Measurements from ENCODE around the gene PSME3IP1. TPM values are rescaled to one million over a fixed set of nuclear protein-coding genes. Genes with fewer than 3 reads are reported as not detected.

Gene PSME3IP1
- total RNA-seq, 1 donor from 2014 or later: 56.3 TPM

- H3K9me3 ChIP-seq (replicated peaks): no peaks in the 10 kb centered on the region
- DNase-seq: no peak
- intact Hi-C loops (cut with micrococcal nuclease): no loop called here
- H3K36me3 ChIP-seq: no peaks in the 10 kb centered on the region
- TF ChIP-seq CTCF (IDR thresholded peaks at IDR 0.05; ENCODE audit: borderline replicate concordance): peak; percentile 13
- H3K27me3 ChIP-seq (ENCODE audit: low read depth): no peaks in the 10 kb centered on the region
- peak overlapping the region; percentile 81 for H3K27ac ChIP-seq (replicated peaks)
- no peak overlapping the region for H3K4me3 ChIP-seq
- H3K4me1 ChIP-seq: peaks cover 97% of the 10 kb centered on the region
Observed at GRCh38 chr16:57146735-57147134, 39.1 kb downstream of the PSME3IP1 start.

- DNase-seq: no peak
- intact Hi-C loops (cut with micrococcal nuclease): no loop called here
- H3K27ac ChIP-seq (replicated peaks): peak overlapping the region; percentile 81
Observed at GRCh38 chr16:57146040-57146647, 39.7 kb downstream of the PSME3IP1 start.

GRCh38 chr16:57145046-57146021 is 40.5 kb downstream of the PSME3IP1 start:
- no peaks in the 10 kb centered on the region for H3K27me3 ChIP-seq (ENCODE audit: low read depth)
- peaks cover 96% of the 10 kb centered on the region for H3K4me1 ChIP-seq
- H3K4me3 ChIP-seq: peak overlapping the region; percentile 32
- no peak for TF ChIP-seq CTCF (IDR thresholded peaks at IDR 0.05; ENCODE audit: borderline replicate concordance)
- peak overlapping the region; percentile 81 for H3K27ac ChIP-seq (replicated peaks)
- intact Hi-C loops (cut with micrococcal nuclease): no loop called here
- DNase-seq: no peak
- no peaks in the 10 kb centered on the region for H3K36me3 ChIP-seq
- no peaks in the 10 kb centered on the region for H3K9me3 ChIP-seq (replicated peaks)

More at GRCh38 chr16:57146040-57146647, 39.7 kb downstream of the PSME3IP1 start:
- H3K4me1 ChIP-seq: peaks cover 97% of the 10 kb centered on the region
- H3K36me3 ChIP-seq: no peaks in the 10 kb centered on the region
- H3K4me3 ChIP-seq: no peak overlapping the region
- no peaks in the 10 kb centered on the region for H3K27me3 ChIP-seq (ENCODE audit: low read depth)
- no peaks in the 10 kb centered on the region for H3K9me3 ChIP-seq (replicated peaks)
- TF ChIP-seq CTCF (IDR thresholded peaks at IDR 0.05; ENCODE audit: borderline replicate concordance): no peak

- Histone ChIP-seq H3K36me3 (no peaks in the 10 kb centered on the region), H3K27ac (replicated peaks) (peak overlapping the region; percentile 81), H3K9me3 (replicated peaks) (no peaks in the 10 kb centered on the region), H3K4me3 (no peak overlapping the region), H3K4me1 (peaks cover 97% of the 10 kb centered on the region), H3K27me3 (ENCODE audit: low read depth) (no peaks in the 10 kb centered on the region)
- TF ChIP-seq CTCF (IDR thresholded peaks at IDR 0.05; ENCODE audit: borderline replicate concordance): no peak
- DNase-seq: no peak
- intact Hi-C loops (cut with micrococcal nuclease): no loop called here
Observed at GRCh38 chr16:57144027-57144426, 41.8 kb downstream of the PSME3IP1 start.

DNA sequence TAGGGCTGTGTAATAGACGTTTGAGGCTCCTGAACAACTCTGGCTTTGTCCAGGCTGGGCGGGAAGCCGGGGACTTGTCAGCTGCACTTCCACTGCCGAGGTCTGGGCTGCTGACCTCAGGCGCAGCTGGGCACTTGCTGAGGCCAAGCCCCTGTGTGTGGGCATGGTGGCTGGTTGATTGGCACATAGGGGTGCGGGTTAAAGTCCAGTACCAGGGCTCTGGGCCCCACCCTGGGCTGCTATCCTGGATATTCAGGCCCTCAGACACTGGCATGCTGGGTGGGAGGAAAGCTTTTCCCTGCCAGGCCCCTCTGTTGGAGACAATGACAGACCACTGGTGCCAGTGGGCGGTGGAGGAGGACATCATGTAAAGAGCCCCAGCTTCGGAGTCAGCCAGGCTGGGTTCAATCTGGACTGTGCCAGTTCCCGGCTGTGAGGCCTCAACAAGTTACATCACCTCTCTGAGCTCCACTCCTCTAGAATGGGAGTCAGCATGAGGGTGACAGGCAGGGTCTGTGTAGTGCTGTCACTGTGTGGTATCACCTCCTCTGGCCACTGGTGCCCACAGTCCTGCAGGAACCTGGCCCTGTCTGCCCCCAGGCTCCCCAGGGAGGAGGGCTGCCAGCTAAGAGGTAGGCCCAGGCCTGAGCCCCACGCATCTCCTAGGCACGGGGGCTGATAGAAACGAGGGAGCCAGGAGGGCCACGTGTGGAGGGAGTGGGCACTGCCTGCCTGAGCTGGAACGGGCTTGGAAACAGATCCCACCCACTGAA is 42.5 kb downstream of the PSME3IP1 start:
- intact Hi-C loops (cut with micrococcal nuclease): no loop called here
- Histone ChIP-seq H3K36me3 (no peaks in the 10 kb centered on the region), H3K9me3 (replicated peaks) (no peaks in the 10 kb centered on the region), H3K4me1 (peaks cover 90% of the 10 kb centered on the region), H3K27ac (replicated peaks) (peak overlapping the region; percentile 81), H3K4me3 (no peak overlapping the region), H3K27me3 (ENCODE audit: low read depth) (no peaks in the 10 kb centered on the region)
- DNase-seq: no peak
- TF ChIP-seq CTCF (IDR thresholded peaks at IDR 0.05; ENCODE audit: borderline replicate concordance): no peak
